CD4-positive, alpha-beta memory T cell (primary cell): ENCODE data around the gene TMEM161A. TPM values are rescaled to one million over a fixed set of nuclear protein-coding genes. Genes with fewer than 3 reads are reported as not detected.
"Not testable (repeated sequence)": the region's sequence is repeated elsewhere in the genome, so short reads cannot be mapped to it uniquely, and the experiment has no call there.

ENCODE experiments used
- CTCF ChIA-PET: fragments of 350-600 bp; sonication (Branson Sonifier 250); formaldehyde crosslinking; loops from one replicate; lab custom pipeline; 2021; ENCODE audit warnings: inconsistent platforms; ENCODE audit not compliant: partially characterized antibody; lab: Charles Lee
- POLR2A ChIA-PET: fragments of 350-600 bp; sonication (Branson Sonifier 250); formaldehyde crosslinking; loops from one replicate; lab custom pipeline; 2021; ENCODE audit not compliant: partially characterized antibody; lab: Charles Lee
- DNase-seq, 5 donors: peaks; one replicate each; pipeline versions ENCODE4 v3.0.0 to v3.0.0-alpha.2; 2020 to 2022; ENCODE audit warnings: mixed read lengths in 1 of 5
- H3K27ac ChIP-seq: one replicate; pipeline ENCODE4 v1.7.0; 2013; ENCODE audit warnings: low read depth, low read length
- H3K27me3 ChIP-seq: 2 replicates; pipeline ENCODE4 v1.7.0; 2013; ENCODE audit warnings: mild to moderate bottlenecking, low read length, moderate library complexity; ENCODE audit not compliant: insufficient read depth
- H3K36me3 ChIP-seq: 2 replicates; pipeline ENCODE4 v1.7.0; 2013; ENCODE audit warnings: mild to moderate bottlenecking, low read length, moderate library complexity; ENCODE audit not compliant: insufficient read depth
- H3K4me1 ChIP-seq: 2 replicates; pipeline ENCODE4 v1.7.0; 2013; ENCODE audit warnings: mild to moderate bottlenecking, low read length, moderate library complexity; ENCODE audit not compliant: insufficient read depth
- H3K4me3 ChIP-seq, 2 donors: one replicate each; pipeline ENCODE4 v1.7.0; 2013; ENCODE audit warnings: low read length in 2 of 2, mild to moderate bottlenecking in 1 of 2
- H3K9me3 ChIP-seq, 2 donors: one replicate each; pipeline ENCODE4 v1.7.0; 2013; ENCODE audit warnings: low read length in 2 of 2, control low read depth in 1 of 2; ENCODE audit not compliant: control insufficient read depth in 1 of 2
- H3K27ac Mint-ChIP-seq, 7 donors: one replicate each; pipeline ENCODE4 v1.8.0; 2020 to 2021; ENCODE audit warnings: mixed read lengths in 7 of 7, mild to moderate bottlenecking in 6 of 7, inconsistent platforms in 3 of 7, moderate library complexity in 3 of 7
- H3K27me3 Mint-ChIP-seq, 2 donors: one replicate each; pipeline ENCODE4 v1.8.0; 2020 to 2021; ENCODE audit warnings: mixed read lengths in 2 of 2
- H3K36me3 Mint-ChIP-seq, 2 donors: one replicate each; pipeline ENCODE4 v1.8.0; 2020 to 2021; ENCODE audit warnings: mixed read lengths in 2 of 2, inconsistent platforms in 1 of 2, mild to moderate bottlenecking in 1 of 2
- H3K4me1 Mint-ChIP-seq, 4 donors: one replicate each; pipeline ENCODE4 v1.8.0; 2020 to 2021; ENCODE audit warnings: mixed read lengths in 4 of 4, mild to moderate bottlenecking in 1 of 4
- H3K4me3 Mint-ChIP-seq, 8 donors: one replicate each; pipeline ENCODE4 v1.8.0; 2020 to 2021; ENCODE audit warnings: mixed read lengths in 8 of 8, mild to moderate bottlenecking in 7 of 8, moderate library complexity in 6 of 8, inconsistent platforms in 3 of 8
- H3K9me3 Mint-ChIP-seq, 8 donors: one replicate each; pipeline ENCODE4 v1.8.0; 2020 to 2021; ENCODE audit warnings: mixed read lengths in 8 of 8, mild to moderate bottlenecking in 5 of 8, inconsistent platforms in 3 of 8, moderate library complexity in 1 of 8
- intact Hi-C: fragments of 100-400 bp; cut with micrococcal nuclease; formaldehyde crosslinking; loops from one replicate; pipeline ENCODE4 v1.15.1; 2023
- polyA plus RNA-seq, 2 donors: library from polyadenylated mRNA; unstranded; fragments of 300-500 nt; fragmentation: Illumina TruSeq; gene quantifications; one replicate each; pipeline ENCODE4 v1.2.3, GENCODE V29; 2021
- total RNA-seq, 2 experiments: library from RNA; stranded (reverse); gene quantifications; one replicate each; pipeline ENCODE4 v1.2.3, GENCODE V29; 2021

Gene TMEM161A
- total and polyA plus RNA-seq, 4 experiments from 2014 or later, result 17.0 to 31.2 (median 23.8) TPM

DNA sequence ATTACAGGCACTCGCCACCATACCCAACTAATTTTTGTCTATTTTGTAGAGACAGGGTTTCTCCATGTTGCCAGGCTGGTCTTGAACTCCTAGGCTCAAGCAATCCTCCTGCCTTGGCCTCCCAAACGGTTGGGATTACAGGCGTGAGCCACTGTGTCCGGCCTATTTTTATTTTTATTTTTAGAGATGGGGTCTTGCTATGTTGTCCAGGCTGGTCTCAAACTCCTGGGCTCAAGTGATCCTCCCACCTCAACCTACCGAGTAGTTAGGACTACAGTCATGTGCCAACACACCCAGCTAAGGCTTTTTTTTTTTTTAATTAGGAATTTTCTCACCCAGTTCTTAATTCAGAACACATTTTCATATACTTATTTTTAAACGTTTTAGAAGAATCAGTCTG is 2.6 kb downstream of the TMEM161A start:
- H3K27me3 ChIP-seq, H3K36me3 ChIP-seq, H3K9me3 ChIP-seq, H3K4me3 ChIP-seq, DNase-seq, H3K4me3 Mint-ChIP-seq, H3K27me3 Mint-ChIP-seq, H3K27ac Mint-ChIP-seq, H3K27ac ChIP-seq: not testable (repeated sequence)
- ChIA-PET POLR2A (interaction anchor here (1.1 kb wide), 1 partner anchor 10 kb away, joined by 3 read pairs; no protein-coding TSS in a partner anchor), CTCF (interaction anchor here (0.7 to 2.8 kb wide), 4 partner anchors 8 to 81 kb away, joined by 3 to 11 read pairs (median 6); no protein-coding TSS in a partner anchor)
- Mint-ChIP-seq H3K4me1 (peaks cover 10 to 32% (median 21%) of the 10 kb centered on the region in 4 donors), H3K36me3 (peaks cover 5 to 11% of the 10 kb centered on the region in 2 donors), H3K9me3 (peaks cover 0 to 11% (median 2%) of the 10 kb centered on the region in 8 donors)
- peaks cover 28% of the 10 kb centered on the region for H3K4me1 ChIP-seq
- intact Hi-C loops, result loop anchor here (5.0 kb wide), 2 partner anchors 57 to 187 kb away; partner anchors contain the start of genes BORCS8, MAU2, RFXANK and SUGP1

DNA sequence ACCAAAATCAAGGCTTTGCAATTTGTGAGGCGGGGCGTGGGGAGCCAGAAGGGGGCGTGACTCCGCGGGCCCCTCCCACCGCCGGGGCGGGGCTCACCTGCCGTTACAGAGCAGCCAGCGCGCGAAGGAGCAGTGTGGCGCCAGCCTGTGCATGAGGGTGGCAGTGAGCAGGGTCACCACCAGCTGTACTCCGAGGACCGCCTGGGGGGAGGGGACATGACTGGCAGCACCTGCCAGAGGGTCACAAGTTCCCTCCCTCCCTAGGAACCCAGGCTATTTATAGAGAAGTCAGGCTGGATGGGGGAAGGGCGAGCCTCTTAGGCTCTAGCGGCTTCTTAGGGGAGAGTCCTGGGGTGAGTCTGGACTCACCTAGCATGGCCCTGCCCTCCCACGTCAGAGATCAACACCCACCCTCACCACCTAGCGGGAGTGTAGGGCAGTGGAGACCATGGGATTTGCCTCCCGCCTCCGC is 3.6 kb downstream of the TMEM161A start:
- CTCF ChIA-PET, result interaction anchor here (0.9 to 2.8 kb wide), 3 partner anchors 11 to 80 kb away, joined by 5 to 11 read pairs (median 6); no protein-coding TSS in a partner anchor
- peaks cover 28% of the 10 kb centered on the region for H3K4me1 ChIP-seq
- H3K4me3 ChIP-seq, result no peak overlapping the region
- no peaks in the 10 kb centered on the region for H3K27me3 ChIP-seq
- peaks cover 5 to 11% of the 10 kb centered on the region in 2 donors for H3K36me3 Mint-ChIP-seq
- H3K27me3 Mint-ChIP-seq, result no peaks in the 10 kb centered on the region
- peak overlapping the region in 1 of 8 donors; percentile 21 for H3K4me3 Mint-ChIP-seq
- no peak overlapping the region for H3K27ac ChIP-seq
- peak in 4 of 5 donors; percentile 24 to 33 (median 32) for DNase-seq
- H3K9me3 ChIP-seq, result peaks cover 0 to 4% of the 10 kb centered on the region in 2 donors
- no peaks in the 10 kb centered on the region for H3K36me3 ChIP-seq
- no peak overlapping the region for H3K27ac Mint-ChIP-seq
- intact Hi-C loops, result loop anchor here (5.0 kb wide), 2 partner anchors 58 to 188 kb away; partner anchors contain the start of genes BORCS8, MAU2, RFXANK and SUGP1
- POLR2A ChIA-PET, result interaction anchor here (1.1 kb wide), 1 partner anchor 11 kb away, joined by 3 read pairs; no protein-coding TSS in a partner anchor
- peaks cover 0 to 11% (median 2%) of the 10 kb centered on the region in 8 donors for H3K9me3 Mint-ChIP-seq
- H3K4me1 Mint-ChIP-seq, result peaks cover 10 to 29% (median 21%) of the 10 kb centered on the region in 4 donors

DNA sequence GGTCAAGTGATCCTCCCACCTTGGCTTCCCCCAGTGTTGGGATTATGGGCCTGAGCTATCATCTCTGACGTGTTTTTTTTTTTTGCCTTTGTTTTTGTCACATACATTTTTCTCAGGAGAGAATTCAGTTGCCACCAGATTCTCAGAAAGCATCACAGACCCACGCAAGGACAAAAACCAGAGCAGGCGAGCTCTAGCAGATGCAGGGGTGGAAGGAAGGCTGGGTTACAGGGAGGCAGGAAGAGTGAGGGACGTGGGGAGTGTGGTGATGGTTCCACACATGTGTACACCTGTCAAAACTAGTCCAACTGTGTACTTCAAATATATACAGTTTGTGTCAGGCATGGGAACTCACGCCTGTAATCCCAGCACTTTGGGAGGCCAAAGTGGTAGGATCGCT is 4.3 kb downstream of the TMEM161A start:
- peaks cover 10 to 25% (median 19%) of the 10 kb centered on the region in 4 donors for H3K4me1 Mint-ChIP-seq
- DNase-seq, result no peak
- H3K4me1 ChIP-seq, result peaks cover 22% of the 10 kb centered on the region
- H3K4me3 Mint-ChIP-seq, result no peak overlapping the region
- POLR2A ChIA-PET, result no interaction called here
- H3K36me3 Mint-ChIP-seq, result peaks cover 5 to 15% of the 10 kb centered on the region in 2 donors
- H3K9me3 Mint-ChIP-seq, result peaks cover 0 to 11% (median 2%) of the 10 kb centered on the region in 8 donors
- no peak overlapping the region for H3K4me3 ChIP-seq
- H3K27ac ChIP-seq, result no peak overlapping the region
- CTCF ChIA-PET, result interaction anchor here (1.4 to 2.8 kb wide), 2 partner anchors 18 to 79 kb away, joined by 3 to 11 read pairs; no protein-coding TSS in a partner anchor
- no peak overlapping the region for H3K27ac Mint-ChIP-seq
- no peaks in the 10 kb centered on the region for H3K36me3 ChIP-seq
- H3K27me3 ChIP-seq, result no peaks in the 10 kb centered on the region
- peaks cover 0 to 4% of the 10 kb centered on the region in 2 donors for H3K9me3 ChIP-seq
- no peaks in the 10 kb centered on the region for H3K27me3 Mint-ChIP-seq
- intact Hi-C loops, result no loop called here

DNA sequence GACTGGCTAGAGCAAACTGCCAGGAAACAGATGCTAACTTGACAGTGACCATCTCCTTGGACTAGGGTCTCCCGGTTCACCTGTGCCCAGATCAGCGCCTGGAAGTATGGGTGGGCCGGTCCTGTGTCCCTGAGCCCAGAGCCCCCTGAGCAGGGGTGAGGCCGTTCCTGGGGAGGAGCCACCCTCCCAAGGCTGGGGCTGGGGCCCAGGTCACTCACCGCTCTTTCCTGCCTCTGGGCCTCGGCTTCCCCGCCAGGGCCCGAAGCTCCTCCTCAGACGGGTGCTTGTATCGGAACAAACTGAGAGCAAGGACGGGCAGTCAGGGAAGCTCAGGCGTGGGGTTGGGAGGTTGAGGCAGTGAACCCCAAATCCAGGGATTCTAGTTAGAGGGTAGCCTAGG is 5.4 kb downstream of the TMEM161A start:
- H3K9me3 Mint-ChIP-seq, result peaks cover 0 to 11% (median 2%) of the 10 kb centered on the region in 8 donors

DNA sequence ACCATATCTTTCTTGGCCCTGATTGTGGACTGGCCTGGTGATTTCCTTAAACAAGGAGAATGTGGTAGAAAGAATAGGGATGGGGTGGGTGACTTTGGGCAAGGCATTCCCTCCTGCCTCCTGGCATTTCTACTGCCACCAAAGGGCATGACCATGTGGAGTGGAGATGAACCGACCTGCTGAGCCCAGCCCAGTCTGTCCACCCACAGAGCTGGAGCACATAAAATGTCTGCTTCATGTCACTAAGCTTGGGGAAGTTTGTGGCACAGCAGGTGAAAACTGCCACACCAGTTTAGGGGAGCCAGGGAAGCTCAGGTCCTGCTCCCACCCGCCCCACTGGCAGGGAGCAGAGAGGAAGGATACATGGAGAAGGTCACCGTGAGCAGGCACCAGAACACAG is 6.3 kb downstream of the TMEM161A start:
- H3K27me3 ChIP-seq, result no peaks in the 10 kb centered on the region
- H3K9me3 ChIP-seq, result peaks cover 0 to 4% of the 10 kb centered on the region in 2 donors
- peaks cover 5% of the 10 kb centered on the region for H3K4me1 ChIP-seq
- no peak for DNase-seq
- ChIA-PET CTCF (interaction anchor here (0.8 kb wide), 1 partner anchor 9 kb away, joined by 3 read pairs; no protein-coding TSS in a partner anchor), POLR2A (no interaction called here)
- peaks cover 3 to 22% of the 10 kb centered on the region in 2 donors for H3K36me3 Mint-ChIP-seq
- no peak overlapping the region for H3K27ac ChIP-seq
- H3K4me3 Mint-ChIP-seq, result no peak overlapping the region
- H3K27me3 Mint-ChIP-seq, result no peaks in the 10 kb centered on the region
- intact Hi-C loops, result no loop called here
- no peaks in the 10 kb centered on the region for H3K36me3 ChIP-seq
- peaks cover 0 to 11% (median 2%) of the 10 kb centered on the region in 8 donors for H3K9me3 Mint-ChIP-seq
- no peak overlapping the region for H3K27ac Mint-ChIP-seq
- H3K4me1 Mint-ChIP-seq, result peaks cover 1 to 8% (median 7%) of the 10 kb centered on the region in 4 donors
- H3K4me3 ChIP-seq, result no peak overlapping the region

More for the DNA sequence above, 5.4 kb downstream of the TMEM161A start:
- Mint-ChIP-seq H3K4me1 (peaks cover 4 to 16% (median 10%) of the 10 kb centered on the region in 4 donors), H3K4me3 (no peak overlapping the region), H3K27ac (no peak overlapping the region), H3K36me3 (peaks cover 3 to 20% of the 10 kb centered on the region in 2 donors), H3K27me3 (no peaks in the 10 kb centered on the region)
- no peak for DNase-seq
- intact Hi-C loops, result no loop called here
- H3K27me3 ChIP-seq, result no peaks in the 10 kb centered on the region
- H3K4me1 ChIP-seq, result peaks cover 14% of the 10 kb centered on the region
- peaks cover 0 to 4% of the 10 kb centered on the region in 2 donors for H3K9me3 ChIP-seq
- POLR2A ChIA-PET, result no interaction called here
- CTCF ChIA-PET, result interaction anchor here (1.4 kb wide), 1 partner anchor 17 kb away, joined by 3 read pairs; no protein-coding TSS in a partner anchor
- no peak overlapping the region for H3K27ac ChIP-seq
- no peaks in the 10 kb centered on the region for H3K36me3 ChIP-seq
- H3K4me3 ChIP-seq, result no peak overlapping the region

DNA sequence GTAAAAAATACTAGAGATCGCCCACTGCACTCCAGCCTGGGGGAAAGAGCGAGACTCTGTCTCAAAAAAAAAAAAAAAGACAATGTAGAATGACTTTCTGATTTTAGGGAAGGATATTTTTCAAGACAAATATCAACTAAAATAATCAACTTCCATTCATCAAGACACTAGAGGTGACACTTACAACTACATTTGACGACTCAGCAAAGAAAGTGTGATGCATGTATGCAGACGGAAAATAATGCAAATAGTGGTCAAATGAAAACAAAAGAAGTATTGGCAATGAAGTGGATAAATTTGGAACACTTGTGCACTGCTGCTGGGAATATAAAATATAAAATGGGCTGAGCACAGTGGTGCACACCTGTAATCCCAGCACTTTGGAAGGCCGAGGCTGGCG is 12.2 kb downstream of the TMEM161A start:
- peaks cover 11 to 27% of the 10 kb centered on the region in 2 donors for H3K36me3 Mint-ChIP-seq
- H3K27ac Mint-ChIP-seq, result no peak overlapping the region
- Histone ChIP-seq H3K4me3 (no peak overlapping the region), H3K27ac (no peak overlapping the region), H3K4me1 (no peaks in the 10 kb centered on the region), H3K27me3 (no peaks in the 10 kb centered on the region), H3K9me3 (no peaks in the 10 kb centered on the region), H3K36me3 (no peaks in the 10 kb centered on the region)
- H3K27me3 Mint-ChIP-seq, result no peaks in the 10 kb centered on the region
- no peak overlapping the region for H3K4me3 Mint-ChIP-seq
- no peak for DNase-seq
- H3K4me1 Mint-ChIP-seq, result peaks cover 0 to 1% (median 0%) of the 10 kb centered on the region in 4 donors
- intact Hi-C loops, result no loop called here
- CTCF ChIA-PET, result no interaction called here
- H3K9me3 Mint-ChIP-seq, result peaks cover 0 to 7% (median 6%) of the 10 kb centered on the region in 8 donors
- POLR2A ChIA-PET, result no interaction called here

DNA sequence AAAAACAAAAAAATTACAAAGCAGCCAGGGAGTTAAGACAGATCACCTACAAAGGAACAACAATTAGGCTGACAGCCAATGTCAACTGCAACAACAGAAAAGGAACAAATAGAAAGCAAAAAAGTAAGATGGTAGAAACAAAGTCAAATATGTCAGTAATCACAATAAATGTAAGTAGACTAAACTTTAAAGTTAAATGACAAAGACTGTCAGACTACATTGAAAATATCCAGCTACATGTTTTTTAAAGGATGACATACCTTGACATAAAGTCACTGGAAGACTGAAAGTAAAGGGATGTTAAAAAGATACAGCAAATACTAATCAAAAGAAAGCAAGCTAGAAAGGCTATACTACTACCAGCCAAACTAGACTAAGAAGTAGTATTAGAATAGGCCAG is 14.9 kb downstream of the TMEM161A start:
- no peaks in the 10 kb centered on the region for H3K4me1 ChIP-seq
- no peak overlapping the region for H3K27ac ChIP-seq
- no peak for DNase-seq
- H3K4me1 Mint-ChIP-seq, result peaks cover 0 to 1% (median 0%) of the 10 kb centered on the region in 4 donors
- POLR2A ChIA-PET, result no interaction called here
- H3K36me3 ChIP-seq, result peaks cover 5% of the 10 kb centered on the region
- H3K27ac Mint-ChIP-seq, result no peak overlapping the region
- intact Hi-C loops, result no loop called here
- peaks cover 11 to 20% of the 10 kb centered on the region in 2 donors for H3K36me3 Mint-ChIP-seq
- no peaks in the 10 kb centered on the region for H3K27me3 ChIP-seq
- H3K9me3 ChIP-seq, result no peaks in the 10 kb centered on the region
- no peak overlapping the region for H3K4me3 Mint-ChIP-seq
- H3K27me3 Mint-ChIP-seq, result no peaks in the 10 kb centered on the region
- peaks cover 0 to 7% (median 6%) of the 10 kb centered on the region in 8 donors for H3K9me3 Mint-ChIP-seq
- H3K4me3 ChIP-seq, result no peak overlapping the region
- CTCF ChIA-PET, result no interaction called here
